Heart left ventricle (tissue), 16 donors: Measurements from ENCODE around the gene SLC25A22. TPM values are rescaled to one million over a fixed set of nuclear protein-coding genes. Genes with fewer than 3 reads are reported as not detected.

Source experiments
- ATAC-seq, 4 donors: fragments of 200-7000 bp; cut with Tn5 transposase; one replicate each; pipeline ENCODE4 v1.9.1; 2020 to 2022; ENCODE audit warnings: moderate library complexity in 4 of 4, mild to moderate bottlenecking in 3 of 4, moderate number of reproducible peaks in 1 of 4
- DNase-seq, 5 donors: peaks; one replicate each; pipeline ENCODE4 v3.0.0-alpha.2; 2020
- H3K27ac ChIP-seq, 12 donors: fragments of 200-600 bp; sonication (generic) in 4 of 12; one replicate each; pipeline versions ENCODE4 v1.5.0 to v1.8.0; 2016 to 2022; ENCODE audit warnings: mild to moderate bottlenecking in 2 of 12
- H3K27me3 ChIP-seq, 9 donors: fragments of 200-600 bp; sonication (generic) in 2 of 9; one replicate each; pipeline versions ENCODE4 v1.5.1 to v1.8.0; 2016 to 2022; ENCODE audit warnings: mild to moderate bottlenecking in 3 of 9
- H3K36me3 ChIP-seq, 9 donors: fragments of 200-600 bp; sonication (generic) in 2 of 9; one replicate each; pipeline versions ENCODE4 v1.5.0 to v1.8.0; 2018 to 2022; ENCODE audit warnings: mild to moderate bottlenecking in 2 of 9
- H3K4me1 ChIP-seq, 12 donors: fragments of 200-600 bp; sonication (generic) in 4 of 12; one replicate each; pipeline versions ENCODE4 v1.5.0 to v1.8.0; 2016 to 2022; ENCODE audit warnings: mild to moderate bottlenecking in 3 of 12
- H3K4me3 ChIP-seq, 12 donors: fragments of 200-600 bp; sonication (generic) in 4 of 12; one replicate each; pipeline versions ENCODE4 v1.5.0 to v1.8.0; 2017 to 2022; ENCODE audit warnings: mild to moderate bottlenecking in 9 of 12, moderate library complexity in 4 of 12
- H3K9me3 ChIP-seq, 12 donors: fragments of 200-600 bp; sonication (generic) in 4 of 12; one replicate each; pipeline versions ENCODE4 v1.5.0 to v1.8.0; 2016 to 2022; ENCODE audit warnings: mild to moderate bottlenecking in 1 of 12
- POLR2A ChIP-seq, 2 donors: fragments of 450-650 bp; IDR thresholded peaks; one replicate each; pipeline ENCODE4 v1.6.1; 2017; ENCODE audit warnings: antibody characterized with exemption in 2 of 2, mild to moderate bottlenecking in 2 of 2, moderate library complexity in 2 of 2
- WGBS, 4 donors: extraction: QIAGEN DNeasy Blood & Tissue Kit in 2 of 4; methylation state at CpG; one replicate each; pipeline versions ENCODE4 v1.1.5 to v1.1.7; 2013 to 2018; 5-methylcytosine and 5-hydroxymethylcytosine counted together
- intact Hi-C, 10 donors: fragments of 100-400 bp; cut with DNase I; formaldehyde crosslinking; loops; one replicate each; pipeline versions ENCODE4 v1.11.1 to v1.14.2; 2022
- polyA plus RNA-seq, 2 donors: library from polyadenylated mRNA; stranded (reverse); fragments of 200-250 nt; gene quantifications; one replicate each; pipeline ENCODE4 v1.2.3, GENCODE V29; 2013
- total RNA-seq, 9 donors: library from RNA; depleted of rRNA in 2 of 9; stranded (reverse); fragments of >200 nt in 2 of 9; fragmentation: NEBNext Ultra II Directional in 3 of 9; extraction: Animal tissue kit (Norgen Biotek cat#: 25700) in 3 of 9; gene quantifications; one replicate each; pipeline versions ENCODE4 v1.1.0 to v1.2.4, GENCODE V29; 2016 to 2023
- TF ChIP-seq, protein P1 (sequence below), 12 donors: fragments of 200-600 bp; sonication (generic) in 4 of 12; IDR thresholded peaks; one replicate each; pipeline versions ENCODE4 v1.5.0 to v1.8.0; 2018 to 2022; ENCODE audit warnings: antibody characterized with exemption in 12 of 12, mild to moderate bottlenecking in 5 of 12
- donor health status: ischemic (EF 13 %, LVEDD 7.1; RV severe dilation, severe dysfunction).
- donor health status: healthy with polysubstance abuse.
- donor health status: DM: no; HTN: yes; CAD: no.
- donor health status: DM: no; HTN: no; CAD: no.
- donor health status: ischemic (EF 25% LVEDD 6.9; RV normal size, moderate dysfunction).
- donor health status: ischemic (EF 25% LVEDD 5.7; RV mildly dilated, moderate dysfunction).
- donor health status: healthy.
- donor health status: DM: yes; HTN: yes; CAD: no.
- donor health status: ischemic (EF 35%, LVEDD 5.7; RV mildly dilated, moderate dysfunction).
- donor health status: nonischemic (EF 11% LVEDD 7.7; RV severe dilation, severe dysfunction).
- donor health status: DM: yes; HTN: yes; CAD: no.
- donor health status: PGD.
- donor health status: ischemic (EF 29% LVEDD 5.4; RV normal size, mild dysfunction).
- donor health status: nonischemic (EF 23%, LVEDD 6.1; RV moderate dilation, normal function).

The SLC25A22 gene
- total and polyA plus RNA-seq, 11 donors = 2.1 to 12.8 (median 4.4) TPM

DNA sequence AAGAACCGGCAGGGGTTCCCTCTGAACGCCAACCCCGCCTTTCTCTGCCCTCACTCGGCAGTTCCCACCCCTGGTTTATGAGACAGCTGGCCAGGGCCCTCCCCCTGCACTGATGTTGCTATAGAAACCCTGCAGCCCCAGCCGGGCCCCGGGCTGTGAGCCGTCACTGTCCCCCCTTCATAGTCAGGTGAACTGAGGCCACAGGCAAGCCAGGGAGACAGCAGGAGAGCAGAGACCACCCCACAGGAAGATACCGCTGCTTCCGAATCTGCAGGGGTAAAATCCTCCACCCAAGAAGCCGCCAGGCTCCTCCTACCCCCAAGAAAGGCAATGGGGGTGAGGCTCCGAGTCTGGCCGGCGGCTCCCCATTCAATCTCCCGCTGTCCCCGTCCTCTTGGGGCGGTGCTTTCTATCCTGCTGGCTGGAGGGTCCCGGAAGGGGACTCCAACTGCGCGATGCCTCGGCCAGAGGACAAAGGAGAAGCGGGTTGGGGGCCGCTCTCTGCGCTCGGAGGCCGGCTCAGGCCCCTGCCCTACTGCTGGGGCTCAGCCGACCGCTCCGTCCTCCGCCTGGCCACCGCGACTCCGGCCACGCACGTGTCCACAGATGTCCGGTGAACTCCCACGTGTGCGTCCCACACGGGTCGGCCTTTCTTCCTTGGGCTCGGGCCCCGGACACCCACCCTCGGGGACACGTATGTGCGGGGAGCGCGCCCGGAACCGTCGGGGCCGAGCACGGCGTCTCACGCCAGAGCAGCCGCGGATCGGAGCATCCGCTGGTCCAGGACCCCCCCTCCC is 587 bp downstream of the SLC25A22 start:
- no peak for TF ChIP-seq POLR2A (IDR thresholded peaks at IDR 0.05)
- intact Hi-C loops = loop anchor here in 2 of 10 donors (1.0 to 10.0 kb wide), 3 partner anchors 20 to 115 kb away; partner anchors contain the start of genes CHID1 (in 1 of the 2) and GATD1 (in 1 of the 2)
- no peaks in the 10 kb centered on the region for H3K27me3 ChIP-seq
- peak overlapping the region; percentile 37 to 88 (median 84) for H3K27ac ChIP-seq
- H3K36me3 ChIP-seq = peaks cover 0 to 34% (median 6%) of the 10 kb centered on the region in 9 donors
- H3K9me3 ChIP-seq = no peaks in the 10 kb centered on the region
- peak; percentile 17 to 59 (median 50) for ATAC-seq
- peaks cover 6 to 40% (median 24%) of the 10 kb centered on the region in 12 donors for H3K4me1 ChIP-seq
- DNase-seq = peak; percentile 73 to 83 (median 76)
- 1% methylated on average over 31 to 57 of the region's 57 CpGs for WGBS, 4 donors
- peak overlapping the region; percentile 50 to 89 (median 78) for H3K4me3 ChIP-seq

- ATAC-seq (peak in 1 of 4 donors; percentile 0), DNase-seq (no peak)
- Histone ChIP-seq H3K27me3 (no peaks in the 10 kb centered on the region), H3K36me3 (peaks cover 0 to 35% (median 0%) of the 10 kb centered on the region in 9 donors), H3K9me3 (no peaks in the 10 kb centered on the region), H3K4me1 (peaks cover 6 to 40% (median 24%) of the 10 kb centered on the region in 12 donors), H3K27ac (peak overlapping the region; percentile 13 to 88 (median 84)), H3K4me3 (peak overlapping the region; percentile 50 to 89 (median 78))
- no peak for TF ChIP-seq POLR2A (IDR thresholded peaks at IDR 0.05)
- TF ChIP-seq, protein P1, sequence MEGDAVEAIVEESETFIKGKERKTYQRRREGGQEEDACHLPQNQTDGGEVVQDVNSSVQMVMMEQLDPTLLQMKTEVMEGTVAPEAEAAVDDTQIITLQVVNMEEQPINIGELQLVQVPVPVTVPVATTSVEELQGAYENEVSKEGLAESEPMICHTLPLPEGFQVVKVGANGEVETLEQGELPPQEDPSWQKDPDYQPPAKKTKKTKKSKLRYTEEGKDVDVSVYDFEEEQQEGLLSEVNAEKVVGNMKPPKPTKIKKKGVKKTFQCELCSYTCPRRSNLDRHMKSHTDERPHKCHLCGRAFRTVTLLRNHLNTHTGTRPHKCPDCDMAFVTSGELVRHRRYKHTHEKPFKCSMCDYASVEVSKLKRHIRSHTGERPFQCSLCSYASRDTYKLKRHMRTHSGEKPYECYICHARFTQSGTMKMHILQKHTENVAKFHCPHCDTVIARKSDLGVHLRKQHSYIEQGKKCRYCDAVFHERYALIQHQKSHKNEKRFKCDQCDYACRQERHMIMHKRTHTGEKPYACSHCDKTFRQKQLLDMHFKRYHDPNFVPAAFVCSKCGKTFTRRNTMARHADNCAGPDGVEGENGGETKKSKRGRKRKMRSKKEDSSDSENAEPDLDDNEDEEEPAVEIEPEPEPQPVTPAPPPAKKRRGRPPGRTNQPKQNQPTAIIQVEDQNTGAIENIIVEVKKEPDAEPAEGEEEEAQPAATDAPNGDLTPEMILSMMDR (IDR thresholded peaks at IDR 0.05) = no peak
- intact Hi-C loops = loop anchor here in 2 of 10 donors (5.0 to 10.0 kb wide), 2 partner anchors 62 to 116 kb away; partner anchors contain the start of gene CHID1 (in 1 of the 2)
- 32 to 56% (median 40%) methylated on average over 12 to 18 of the region's 18 CpGs for WGBS, 4 donors
These were observed 1.4 kb downstream of the SLC25A22 start for GRCh38 chr11:796565-797295.

DNA sequence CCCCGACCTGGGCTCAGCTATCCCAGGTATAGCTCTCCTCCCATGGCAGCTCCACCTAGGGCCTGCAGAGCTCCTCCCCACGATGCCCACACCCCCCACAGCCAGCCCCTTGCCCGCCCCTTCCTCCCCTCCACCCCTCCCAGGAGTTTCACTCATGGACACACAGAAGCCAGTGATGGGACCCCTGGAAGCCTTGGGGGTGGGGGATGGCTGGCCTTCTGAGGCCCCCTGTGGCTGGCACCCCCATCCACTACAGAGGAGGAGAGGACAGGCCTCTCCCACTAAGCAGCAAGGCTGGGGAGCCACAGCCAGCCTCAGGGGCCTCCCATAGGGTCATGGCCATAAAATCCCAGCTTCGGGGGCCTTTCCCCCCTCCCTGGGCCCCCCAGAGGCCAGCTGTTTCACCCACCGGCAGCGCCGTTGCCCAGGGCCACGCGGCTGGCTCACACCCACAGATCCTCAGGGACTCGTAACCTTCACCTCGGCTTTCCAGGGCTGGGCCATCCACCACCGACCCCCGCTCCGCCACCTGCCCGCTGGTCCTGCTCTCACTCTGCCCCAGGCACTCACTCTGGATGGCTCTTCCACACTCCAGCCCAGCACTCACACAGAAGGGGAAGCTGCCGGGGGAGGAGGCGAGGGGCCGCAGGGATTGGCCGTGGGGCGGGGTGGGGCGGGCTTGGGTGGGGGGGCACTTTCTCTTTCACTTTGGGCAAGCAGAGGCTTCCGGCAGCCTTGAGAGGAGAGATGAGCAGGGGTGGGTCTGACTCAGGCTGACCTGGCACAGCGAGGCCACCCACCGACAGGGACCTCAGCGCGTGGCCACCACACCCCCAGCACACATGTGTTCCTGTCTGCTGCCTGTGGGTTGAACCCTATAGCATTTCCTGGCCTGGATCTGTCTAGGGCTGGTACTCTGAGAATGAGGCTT is 2.2 kb downstream of the SLC25A22 start:
- DNase-seq = peak; percentile 74 to 83 (median 81)
- H3K4me1 ChIP-seq = peaks cover 6 to 40% (median 24%) of the 10 kb centered on the region in 12 donors
- WGBS, 4 donors = 11 to 43% (median 15%) methylated on average over 1 to 26 of the region's 26 CpGs

More for the DNA sequence above, 2.2 kb downstream of the SLC25A22 start:
- intact Hi-C loops = loop anchor here in 2 of 10 donors (5.0 to 10.0 kb wide), 2 partner anchors 61 to 116 kb away; partner anchors contain the start of gene CHID1 (in 1 of the 2)
- H3K4me3 ChIP-seq = peak overlapping the region; percentile 29 to 89 (median 76)
- no peaks in the 10 kb centered on the region for H3K27me3 ChIP-seq
- peak; percentile 48 to 77 (median 56) for ATAC-seq
- peaks cover 0 to 38% (median 0%) of the 10 kb centered on the region in 9 donors for H3K36me3 ChIP-seq
- TF ChIP-seq, protein P1 (IDR thresholded peaks at IDR 0.05) = no peak
- TF ChIP-seq POLR2A (IDR thresholded peaks at IDR 0.05) = no peak
- H3K9me3 ChIP-seq = no peaks in the 10 kb centered on the region
- peak overlapping the region; percentile 5 to 88 (median 84) for H3K27ac ChIP-seq
